Progenitor cell of endocrine pancreas (in vitro differentiated cells): ENCODE data around the gene SLC16A4. TPM values are rescaled to one million over a fixed set of nuclear protein-coding genes. Genes with fewer than 3 reads are reported as not detected.
"Not testable (repeated sequence)": the region's sequence is repeated elsewhere in the genome, so short reads cannot be mapped to it uniquely, and the experiment has no call there.

ENCODE experiments used
- DNase-seq: peaks from one replicate; pipeline ENCODE4 v3.0.0; 2021; ENCODE audit warnings: low spot score; ENCODE audit not compliant: unreplicated experiment
- H3K27ac Mint-ChIP-seq: 2 replicates; pipeline ENCODE4 v1.8.0; 2021; ENCODE audit warnings: mild to moderate bottlenecking, moderate library complexity, mixed read lengths
- H3K27me3 Mint-ChIP-seq: 2 replicates; pipeline ENCODE4 v1.8.0; 2021; ENCODE audit warnings: mixed read lengths
- H3K36me3 Mint-ChIP-seq: 2 replicates; pipeline ENCODE4 v1.8.0; 2022; ENCODE audit warnings: mixed read lengths; ENCODE audit not compliant: insufficient read depth
- H3K4me1 Mint-ChIP-seq: 2 replicates; pipeline ENCODE4 v1.8.0; 2021; ENCODE audit warnings: low read depth, mixed read lengths
- H3K4me3 Mint-ChIP-seq: 2 replicates; pipeline ENCODE4 v1.8.0; 2021; ENCODE audit warnings: low read depth, mild to moderate bottlenecking, moderate library complexity, mixed read lengths
- H3K9me3 Mint-ChIP-seq: 2 replicates; pipeline ENCODE4 v1.8.0; 2021; ENCODE audit warnings: low read depth, mixed read lengths
- CTCF ChIP-seq: fragments of 200-600 bp; sonication (generic); IDR thresholded peaks from one replicate; pipeline ENCODE4 v1.5.0; 2021; ENCODE audit warnings: antibody characterized with exemption, mild to moderate bottlenecking; ENCODE audit not compliant: unreplicated experiment
- long read RNA-seq: library from polyadenylated mRNA; unstranded; transcript quantifications from one replicate; pipeline ENCODE4 v2.0.0, GENCODE V29; 2020
- total RNA-seq: library from RNA; stranded (reverse); gene quantifications from 2 replicates; pipeline ENCODE4 v1.2.1, GENCODE V29; 2021

Gene SLC16A4
- total RNA-seq = 0.46 and 1.0 TPM in 2 replicates
- long read RNA-seq, partial matches to known transcripts = 0 of 8 reads
- long read RNA-seq, other reads (novel, unspliced or antisense) = 6 of 8 reads

- peaks cover 7% of the 10 kb centered on the region for H3K36me3 Mint-ChIP-seq
- H3K27ac Mint-ChIP-seq = no peak within 1 kb of the TSS
- no peak for TF ChIP-seq CTCF
- no peaks in the 10 kb centered on the region for H3K27me3 Mint-ChIP-seq
- H3K4me1 Mint-ChIP-seq = peaks cover 7% of the 10 kb centered on the region
- H3K9me3 Mint-ChIP-seq = no peaks in the 10 kb centered on the region
- no peak within 1 kb of the TSS for H3K4me3 Mint-ChIP-seq
- no peak for DNase-seq
Measured at GRCh38 chr1:110390692-110391245, at the start of gene SLC16A4. TSS of gene SLC16A4 (minus strand) at chr1:110391026. CDS start at chr1:110389323, 1,703 bp downstream.

DNA sequence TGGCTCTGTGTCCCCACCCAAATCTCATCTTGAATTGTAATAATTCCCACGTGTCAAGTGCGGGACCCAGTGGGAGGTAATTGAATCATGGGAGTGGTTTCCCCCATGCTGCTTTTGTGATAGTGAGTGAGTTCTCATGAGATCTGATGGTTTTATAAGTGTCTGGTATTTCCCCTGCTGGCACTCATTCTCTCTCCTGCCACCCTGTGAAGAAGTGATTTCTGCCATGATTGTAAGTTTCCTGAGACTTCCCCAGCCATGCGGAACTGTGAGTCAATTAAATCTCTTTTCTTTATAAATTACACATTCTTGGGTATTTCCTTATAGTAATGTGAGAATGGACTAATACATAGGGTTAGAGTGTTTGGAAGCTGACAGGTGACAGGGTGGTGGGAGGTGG, 49.0 kb upstream of the SLC16A4 start:
- H3K27ac Mint-ChIP-seq, H3K4me1 Mint-ChIP-seq, DNase-seq, H3K4me3 Mint-ChIP-seq, H3K36me3 Mint-ChIP-seq, H3K9me3 Mint-ChIP-seq: not testable (repeated sequence)
- H3K27me3 Mint-ChIP-seq = peaks cover 43% of the 10 kb centered on the region

DNA sequence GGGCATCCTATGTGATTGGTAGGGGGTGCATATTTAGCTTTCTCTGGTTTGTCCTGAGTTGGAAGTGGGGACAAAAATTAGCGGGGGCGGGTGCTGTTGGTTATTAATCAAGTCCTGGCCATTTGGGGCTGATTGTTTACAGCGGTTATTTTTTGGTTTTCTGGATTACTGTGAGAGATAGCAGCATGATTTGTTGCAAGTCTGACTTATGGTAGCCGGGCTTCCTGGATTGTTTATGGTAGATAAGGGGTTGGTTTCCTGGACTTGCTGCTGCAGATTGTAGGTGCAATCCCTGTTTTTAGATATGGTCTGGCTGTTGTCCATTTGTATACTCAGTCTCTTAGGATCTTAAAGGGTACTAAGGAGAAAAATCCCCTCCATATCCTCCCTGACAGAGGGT, 48.1 kb upstream of the SLC16A4 start:
- no peak for DNase-seq
- H3K27ac Mint-ChIP-seq = no peak overlapping the region
- peaks cover 39% of the 10 kb centered on the region for H3K27me3 Mint-ChIP-seq
- H3K36me3 Mint-ChIP-seq = no peaks in the 10 kb centered on the region
- H3K4me3 Mint-ChIP-seq = no peak overlapping the region
- no peak for TF ChIP-seq CTCF
- H3K9me3 Mint-ChIP-seq = no peaks in the 10 kb centered on the region
- H3K4me1 Mint-ChIP-seq = no peaks in the 10 kb centered on the region

DNA sequence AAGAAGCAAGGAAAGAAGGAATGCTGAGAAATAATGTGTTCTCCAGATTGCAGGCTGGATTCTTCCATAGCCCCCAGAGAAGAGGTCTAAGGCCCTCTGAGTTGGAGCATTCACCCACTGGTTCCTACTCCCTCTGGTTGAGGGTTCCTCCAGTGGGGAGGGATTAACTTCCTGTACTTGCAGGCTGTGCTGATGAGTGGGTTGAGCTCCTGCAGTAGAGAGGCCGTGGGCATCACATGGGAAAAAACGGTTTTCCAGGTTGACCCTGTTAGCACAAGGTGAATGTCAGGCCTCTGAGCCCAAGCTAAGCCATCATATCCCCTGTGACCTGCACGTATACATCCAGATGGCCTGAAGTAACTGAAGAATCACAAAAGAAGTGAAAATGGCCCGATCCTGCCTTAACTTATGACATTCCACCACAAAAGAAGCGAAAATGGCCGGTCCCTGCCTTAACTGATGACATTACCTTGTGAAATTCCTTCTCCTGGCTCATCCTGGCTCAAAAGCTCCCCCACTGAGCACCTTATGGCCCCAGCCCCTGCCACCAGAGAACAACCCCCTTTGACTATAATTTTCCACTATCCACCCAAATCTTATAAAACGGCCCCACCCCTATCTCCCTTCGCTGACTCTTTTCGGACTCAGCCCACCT, 46.9 kb upstream of the SLC16A4 start:
- not testable (repeated sequence) for H3K4me1 Mint-ChIP-seq

DNA sequence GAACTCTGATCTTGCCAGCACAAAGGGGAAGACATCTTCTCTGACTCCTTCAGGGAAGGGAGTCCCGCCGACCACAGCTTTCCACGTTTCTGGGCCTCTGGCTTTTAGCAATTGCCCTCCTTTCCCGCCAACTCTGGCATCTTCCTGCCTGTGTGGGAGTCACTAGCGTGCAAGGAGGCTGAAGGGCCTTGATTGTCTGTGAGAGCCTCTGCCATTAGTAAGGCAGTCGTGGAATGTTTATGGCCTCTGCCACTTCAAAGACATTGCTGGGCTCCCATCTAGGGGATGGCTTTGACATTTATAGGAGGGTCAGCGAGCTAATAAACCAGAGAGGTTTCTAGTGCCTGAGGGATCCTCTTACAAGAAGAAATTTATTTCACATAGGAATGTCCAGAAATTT, 45.8 kb upstream of the SLC16A4 start:
- Mint-ChIP-seq H3K9me3 (no peaks in the 10 kb centered on the region), H3K4me1 (no peaks in the 10 kb centered on the region), H3K4me3 (no peak overlapping the region), H3K36me3 (no peaks in the 10 kb centered on the region), H3K27me3 (peaks cover 26% of the 10 kb centered on the region), H3K27ac (no peak overlapping the region)
- TF ChIP-seq CTCF = no peak
- DNase-seq = no peak

More for the DNA sequence above, 46.9 kb upstream of the SLC16A4 start:
- H3K4me3 Mint-ChIP-seq, H3K36me3 Mint-ChIP-seq, H3K9me3 Mint-ChIP-seq, H3K27ac Mint-ChIP-seq, DNase-seq: not testable (repeated sequence)
- H3K27me3 Mint-ChIP-seq = peaks cover 31% of the 10 kb centered on the region

GRCh38 chr1:110434946-110435345, 44.1 kb upstream of the SLC16A4 start:
- Mint-ChIP-seq H3K36me3 (no peaks in the 10 kb centered on the region), H3K4me3 (no peak overlapping the region), H3K4me1 (no peaks in the 10 kb centered on the region), H3K27me3 (peaks cover 40% of the 10 kb centered on the region), H3K9me3 (no peaks in the 10 kb centered on the region), H3K27ac (no peak overlapping the region)
- no peak for TF ChIP-seq CTCF
- no peak for DNase-seq
